LNCAP (cell line): ENCODE data around the gene GAS6.

Experiments used
- TF ChIP-seq, protein P1 (sequence below): fragments of 450-650 bp; IDR thresholded peaks from 2 replicates; pipeline ENCODE4 v1.5.1; 2017; ENCODE audit warnings: mild to moderate bottlenecking

GAS6 gene

DNA sequence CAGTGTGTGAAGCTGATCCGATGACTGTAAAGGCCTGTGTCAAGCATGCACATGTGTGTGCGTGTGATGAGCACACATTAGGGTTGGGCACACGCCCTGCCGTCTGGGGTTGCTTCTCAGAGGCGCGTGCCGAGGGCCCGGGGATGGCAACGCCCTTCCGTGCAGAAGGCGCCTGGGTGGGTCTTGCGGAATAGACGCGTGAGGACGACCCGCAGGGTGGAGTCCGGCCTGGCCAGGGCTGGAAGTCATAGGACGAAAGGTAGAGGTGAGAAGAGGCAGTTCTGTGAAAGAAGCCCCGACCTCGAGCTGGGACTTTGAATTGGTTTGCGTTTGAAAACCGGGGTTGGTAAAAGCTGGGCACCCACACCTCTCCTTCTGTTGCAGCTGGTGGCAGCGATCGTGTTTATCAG is 69.1 kb downstream of the GAS6 start:
- TF ChIP-seq, protein P1, sequence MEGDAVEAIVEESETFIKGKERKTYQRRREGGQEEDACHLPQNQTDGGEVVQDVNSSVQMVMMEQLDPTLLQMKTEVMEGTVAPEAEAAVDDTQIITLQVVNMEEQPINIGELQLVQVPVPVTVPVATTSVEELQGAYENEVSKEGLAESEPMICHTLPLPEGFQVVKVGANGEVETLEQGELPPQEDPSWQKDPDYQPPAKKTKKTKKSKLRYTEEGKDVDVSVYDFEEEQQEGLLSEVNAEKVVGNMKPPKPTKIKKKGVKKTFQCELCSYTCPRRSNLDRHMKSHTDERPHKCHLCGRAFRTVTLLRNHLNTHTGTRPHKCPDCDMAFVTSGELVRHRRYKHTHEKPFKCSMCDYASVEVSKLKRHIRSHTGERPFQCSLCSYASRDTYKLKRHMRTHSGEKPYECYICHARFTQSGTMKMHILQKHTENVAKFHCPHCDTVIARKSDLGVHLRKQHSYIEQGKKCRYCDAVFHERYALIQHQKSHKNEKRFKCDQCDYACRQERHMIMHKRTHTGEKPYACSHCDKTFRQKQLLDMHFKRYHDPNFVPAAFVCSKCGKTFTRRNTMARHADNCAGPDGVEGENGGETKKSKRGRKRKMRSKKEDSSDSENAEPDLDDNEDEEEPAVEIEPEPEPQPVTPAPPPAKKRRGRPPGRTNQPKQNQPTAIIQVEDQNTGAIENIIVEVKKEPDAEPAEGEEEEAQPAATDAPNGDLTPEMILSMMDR = no peak

DNA sequence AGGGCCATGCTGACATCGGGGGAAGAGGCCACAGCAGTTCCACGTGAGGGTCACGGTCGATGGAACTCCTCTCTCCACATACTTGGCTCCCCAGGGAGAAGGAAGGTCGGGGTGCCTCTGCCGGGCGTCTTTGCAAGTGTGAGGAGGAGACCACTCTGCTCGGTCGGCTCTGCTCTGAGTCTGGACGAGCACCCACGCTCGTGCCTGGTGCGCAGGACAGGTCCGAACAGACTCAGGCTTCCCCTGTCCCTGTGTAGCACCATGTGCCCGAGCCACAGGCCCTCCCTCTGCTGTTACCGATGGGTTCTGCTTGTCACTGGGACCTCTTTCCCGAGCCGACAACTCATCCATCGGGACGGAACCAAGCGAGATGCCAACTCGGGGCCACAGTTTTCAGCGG is 69.8 kb downstream of the GAS6 start:
- TF ChIP-seq, protein P1 = no peak

DNA sequence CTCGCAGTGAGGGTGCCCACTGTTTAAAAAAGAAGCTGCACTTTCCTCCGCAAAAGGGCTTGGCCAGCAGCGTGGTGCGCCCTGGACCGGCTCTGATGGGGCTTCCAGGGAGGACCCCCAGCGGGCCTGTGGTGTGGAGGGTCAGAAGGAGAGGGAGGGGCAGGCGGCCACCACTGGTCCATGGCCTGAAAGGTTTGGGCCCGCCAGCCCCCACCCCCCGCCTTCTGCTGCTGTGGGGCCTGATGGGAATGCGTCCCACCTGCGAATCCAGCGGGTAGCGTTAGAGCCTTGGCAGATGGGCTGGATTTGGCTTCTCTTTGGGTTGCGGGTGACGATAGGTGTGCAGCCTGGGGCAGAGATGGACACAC is 70.2 kb downstream of the GAS6 start:
- TF ChIP-seq, protein P1 = no peak

DNA sequence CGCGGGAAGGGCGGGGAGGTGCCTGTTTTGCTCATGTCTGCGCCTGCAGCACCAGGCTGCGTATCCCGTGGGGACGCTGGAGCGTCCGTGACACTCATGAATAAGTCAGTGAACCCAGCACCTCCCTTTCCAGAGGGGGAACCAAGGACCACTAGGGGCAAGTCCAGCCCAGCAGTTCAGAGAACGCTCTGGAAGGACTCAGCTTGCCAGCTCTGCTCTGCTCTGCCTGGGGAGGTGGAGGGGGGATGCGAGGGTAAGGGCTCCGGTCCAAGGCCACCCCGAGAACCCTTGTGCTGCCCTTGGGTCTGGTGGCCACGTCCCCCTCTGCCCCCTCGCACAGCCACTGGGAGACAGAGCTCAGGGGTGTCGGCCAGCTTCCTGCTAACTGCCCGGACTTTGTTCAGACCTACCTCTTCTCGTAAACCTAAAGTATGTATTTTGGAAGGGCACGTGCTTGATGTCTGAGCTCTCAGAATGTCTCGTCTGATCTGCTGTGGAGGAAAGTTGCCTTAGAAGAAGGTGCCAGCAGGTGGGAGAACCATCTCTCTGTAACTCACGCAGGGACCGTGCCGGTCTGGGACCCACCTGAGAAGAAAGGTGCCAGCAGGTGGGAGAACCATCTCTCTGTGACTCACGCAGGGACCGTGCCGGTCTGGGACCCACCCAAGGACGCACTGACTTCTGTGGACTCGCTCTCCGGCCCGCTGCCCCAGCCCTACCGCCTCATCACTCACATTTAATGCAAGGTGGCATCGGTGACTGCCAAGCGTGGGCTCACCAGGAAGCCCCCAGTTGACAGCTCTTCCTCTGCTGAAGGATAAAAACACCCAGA is 70.8 kb downstream of the GAS6 start:
- TF ChIP-seq, protein P1 = no peak

DNA sequence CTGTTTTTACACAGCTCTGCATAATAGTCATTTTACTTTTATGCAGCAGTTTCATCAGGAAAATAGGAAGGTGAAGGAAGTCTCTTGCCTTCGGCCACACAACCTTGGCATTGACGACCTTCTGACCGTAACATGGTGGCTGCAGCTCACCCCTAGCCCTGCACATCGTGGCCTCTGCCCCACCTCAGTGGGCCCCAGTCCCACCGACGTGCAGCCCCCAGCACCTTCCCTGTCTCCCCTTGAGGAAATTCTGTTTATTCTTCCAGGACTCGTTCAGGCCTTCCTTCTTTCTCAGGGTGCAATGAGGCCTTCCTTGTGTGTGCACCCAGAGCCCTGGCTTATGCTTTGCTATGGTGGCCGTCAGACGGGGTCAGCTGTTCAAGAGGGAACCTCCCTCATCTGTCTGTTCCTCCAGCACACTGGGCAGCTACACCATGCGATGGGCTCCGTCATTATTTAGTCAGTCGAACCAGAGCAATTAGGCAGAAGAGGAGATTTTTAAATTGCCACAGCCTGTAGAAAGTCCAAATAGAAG is 71.6 kb downstream of the GAS6 start:
- TF ChIP-seq, protein P1 = no peak

DNA sequence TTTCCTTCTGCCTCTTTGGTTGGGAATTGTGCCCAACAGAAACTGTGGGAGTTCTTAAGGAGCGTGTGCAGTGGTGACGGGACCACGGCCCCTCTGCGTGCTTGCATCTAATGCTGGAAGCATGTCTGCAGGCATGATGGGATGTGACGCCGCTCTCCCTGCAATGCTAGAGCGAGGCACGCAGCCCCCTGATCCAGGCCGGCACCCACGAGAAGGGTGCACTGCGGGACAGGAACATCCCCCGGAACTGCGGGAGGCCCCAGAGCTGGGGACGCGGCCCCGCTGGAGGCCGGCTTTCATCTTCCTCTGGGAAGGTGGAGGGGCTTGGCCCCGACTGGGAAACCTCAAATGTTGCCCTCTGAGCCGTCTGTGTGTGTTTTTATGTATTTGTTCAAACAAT is 72.1 kb downstream of the GAS6 start:
- TF ChIP-seq, protein P1 = no peak

DNA sequence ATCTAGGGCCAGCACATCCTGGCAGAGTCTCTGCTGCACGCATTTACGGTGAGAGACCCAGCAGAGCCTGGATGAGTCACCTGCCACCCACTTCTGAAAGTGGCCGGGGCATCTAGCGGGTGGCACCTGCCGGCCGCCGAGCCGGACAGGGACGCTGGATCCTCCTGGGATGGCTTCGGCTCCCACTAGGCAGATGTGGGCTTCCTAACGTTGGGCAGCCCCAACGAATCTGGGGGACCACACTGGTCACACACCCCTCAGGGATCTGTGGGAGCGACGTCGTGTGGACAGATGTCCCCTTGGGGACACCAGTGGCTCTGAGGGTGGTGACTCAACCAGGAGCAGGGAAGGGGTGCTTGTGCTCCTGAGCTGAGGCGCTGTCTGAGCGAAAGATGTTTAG is 72.7 kb downstream of the GAS6 start:
- TF ChIP-seq, protein P1 = no peak

DNA sequence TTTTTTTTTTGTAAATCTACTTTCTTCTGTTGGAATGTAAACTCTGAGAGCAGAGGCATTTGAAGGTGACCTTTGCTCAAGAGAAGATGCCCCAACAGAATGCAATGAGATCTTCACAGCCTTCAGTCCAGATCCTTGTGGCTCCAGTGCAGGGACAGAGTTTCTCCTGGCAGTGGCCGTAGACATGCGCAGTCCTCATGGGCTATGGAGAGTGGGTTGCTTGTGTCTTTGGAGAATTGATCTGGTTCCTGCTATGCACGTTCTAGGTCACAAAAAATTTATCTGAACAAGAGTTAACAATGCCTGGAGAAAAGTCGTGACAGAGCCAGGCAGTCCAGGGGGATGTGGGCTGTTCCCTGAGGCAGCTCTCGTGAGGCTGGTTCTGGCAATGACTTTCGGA is 74.7 kb downstream of the GAS6 start:
- TF ChIP-seq, protein P1 = no peak
